CD4-positive, alpha-beta T cell treated with Interleukin-1 beta for 1 hour (primary cell): ENCODE data around the gene IFNL1.
"Not testable (repeated sequence)": the region's sequence is repeated elsewhere in the genome, so short reads cannot be mapped to it uniquely, and the experiment has no call there.

Experiments
- DNase-seq, 2 donors: peaks; one replicate each; pipeline ENCODE4 v3.0.0-alpha.2; 2020 to 2022

The IFNL1 gene

GRCh38 chr19:39334444-39334976 is 38.3 kb downstream of the IFNL1 start:
- DNase-seq = no peak

- peak; percentile 31 to 39 for DNase-seq
Measured at GRCh38 chr19:39335168-39335548, 39.0 kb downstream of the IFNL1 start.

GRCh38 chr19:39336483-39336882 is 40.3 kb downstream of the IFNL1 start:
- DNase-seq = no peak

- DNase-seq = no peak
Measured at GRCh38 chr19:39339674-39340073, 43.5 kb downstream of the IFNL1 start.

GRCh38 chr19:39340156-39340555 is 43.9 kb downstream of the IFNL1 start:
- not testable (repeated sequence) for DNase-seq

- peak; percentile 16 to 22 for DNase-seq
Measured at GRCh38 chr19:39341129-39341718, 45.0 kb downstream of the IFNL1 start.

GRCh38 chr19:39341719-39342604 is 45.8 kb downstream of the IFNL1 start, which contains the start of gene SAMD4B:
SAMD4B (plus strand) TSS chr19:39342421; CDS start chr19:39356894, 14,473 bp downstream.
- peak; percentile 99 to 100 for DNase-seq

GRCh38 chr19:39342647-39343305 is 46.6 kb downstream of the IFNL1 start:
- peak in 1 of 2 donors; percentile 2 for DNase-seq

- no peak for DNase-seq
Measured at GRCh38 chr19:39345956-39346355, 49.7 kb downstream of the IFNL1 start.

- no peak for DNase-seq
Measured at GRCh38 chr19:39347332-39348164, 51.3 kb downstream of the IFNL1 start.
